H9 (cell line): Measurements from ENCODE around the gene ASXL3. TPM values are rescaled to one million over a fixed set of nuclear protein-coding genes. Genes with fewer than 3 reads are reported as not detected.

Experiments used
- DNase-seq: peaks from one replicate; pipeline ENCODE4 v3.0.0-alpha.2; 2017
- H2AFZ ChIP-seq: one replicate; pipeline ENCODE4 v1.6.1; 2013; ENCODE audit warnings: mild to moderate bottlenecking, low read length, control low read depth, moderate library complexity
- H2AK5ac ChIP-seq: 2 replicates; pipeline ENCODE4 v1.6.1; 2013; ENCODE audit warnings: low read length, control low read depth, mixed read lengths; ENCODE audit not compliant: insufficient read length
- H2BK120ac ChIP-seq: one replicate; pipeline ENCODE4 v1.6.1; 2013; ENCODE audit warnings: low read depth, mild to moderate bottlenecking, low read length, control low read depth, inconsistent platforms; ENCODE audit not compliant: poor library complexity, severe bottlenecking
- H2BK12ac ChIP-seq: 2 replicates; pipeline ENCODE4 v1.6.1; 2013; ENCODE audit warnings: low read length, control low read depth, mixed read lengths, low read depth; ENCODE audit not compliant: insufficient read length
- H2BK15ac ChIP-seq: 2 replicates; pipeline ENCODE4 v1.6.1; 2013; ENCODE audit warnings: low read depth, low read length, control low read depth
- H2BK20ac ChIP-seq: one replicate; pipeline ENCODE4 v1.6.1; 2013; ENCODE audit warnings: low read depth, mild to moderate bottlenecking, low read length, control low read depth, inconsistent platforms; ENCODE audit not compliant: poor library complexity, severe bottlenecking
- H2BK5ac ChIP-seq: 2 replicates; pipeline ENCODE4 v1.6.1; 2013; ENCODE audit warnings: low read length, control low read depth, mixed read lengths; ENCODE audit not compliant: insufficient read length
- H3K14ac ChIP-seq: 2 replicates; pipeline ENCODE4 v1.6.1; 2013; ENCODE audit warnings: low read length, control low read depth; ENCODE audit not compliant: insufficient read depth
- H3K18ac ChIP-seq: 2 replicates; pipeline ENCODE4 v1.6.1; 2013; ENCODE audit warnings: low read depth, mild to moderate bottlenecking, mixed read lengths, low read length, control low read depth; ENCODE audit not compliant: insufficient read length
- H3K23ac ChIP-seq: 2 replicates; pipeline ENCODE4 v1.6.1; 2013; ENCODE audit warnings: low read length, control low read depth, mixed read lengths, low read depth; ENCODE audit not compliant: insufficient read length
- H3K23me2 ChIP-seq: 2 replicates; pipeline ENCODE4 v1.6.1; 2013; ENCODE audit warnings: low read depth, mild to moderate bottlenecking, mixed read lengths, low read length, control low read depth; ENCODE audit not compliant: insufficient read length, poor library complexity, severe bottlenecking
- H3K27ac ChIP-seq: 2 replicates; pipeline ENCODE4 v1.5.1; 2013; ENCODE audit warnings: low read length, control low read depth, mixed read lengths, low read depth; ENCODE audit not compliant: insufficient read length
- H3K27me3 ChIP-seq: 2 replicates; pipeline ENCODE4 v1.6.1; 2013; ENCODE audit warnings: low read length, control low read depth, inconsistent platforms; ENCODE audit not compliant: insufficient read depth
- H3K4ac ChIP-seq: 2 replicates; pipeline ENCODE4 v1.6.1; 2013; ENCODE audit warnings: low read depth, mild to moderate bottlenecking, control low read depth, inconsistent platforms, low read length, moderate library complexity
- H3K4me1 ChIP-seq: 2 replicates; pipeline ENCODE4 v1.6.1; 2013; ENCODE audit warnings: low read length, control low read depth, inconsistent platforms; ENCODE audit not compliant: insufficient read depth
- H3K4me2 ChIP-seq: 2 replicates; pipeline ENCODE4 v1.6.1; 2013; ENCODE audit warnings: low read length, control low read depth, mixed read lengths; ENCODE audit not compliant: insufficient read length, insufficient read depth
- H3K56ac ChIP-seq: 2 replicates; pipeline ENCODE4 v1.6.1; 2013; ENCODE audit warnings: low read depth, mild to moderate bottlenecking, mixed read lengths, low read length, control low read depth; ENCODE audit not compliant: insufficient read length
- H3K79me1 ChIP-seq: 2 replicates; pipeline ENCODE4 v1.6.1; 2013; ENCODE audit warnings: low read depth, mild to moderate bottlenecking, moderate library complexity, low read length, control low read depth, inconsistent platforms; ENCODE audit not compliant: insufficient read depth, poor library complexity, severe bottlenecking
- H3K79me2 ChIP-seq: 2 replicates; pipeline ENCODE4 v1.6.1; 2013; ENCODE audit warnings: low read length, control low read depth, inconsistent platforms; ENCODE audit not compliant: insufficient read depth
- H3K9ac ChIP-seq: 2 replicates; pipeline ENCODE4 v1.6.1; 2013; ENCODE audit warnings: low read length, control low read depth, mixed read lengths; ENCODE audit not compliant: insufficient read length; ENCODE audit errors: extremely low read depth
- H3K9me3 ChIP-seq: one replicate; pipeline ENCODE4 v1.6.1; 2013; ENCODE audit warnings: low read depth, low read length, inconsistent platforms; ENCODE audit not compliant: control insufficient read depth
- H3T11ph ChIP-seq: one replicate; pipeline ENCODE4 v1.6.1; 2013; ENCODE audit warnings: mild to moderate bottlenecking, low read length, control low read depth, inconsistent platforms
- H4K20me1 ChIP-seq: one replicate; pipeline ENCODE4 v1.6.1; 2013; ENCODE audit not compliant: control insufficient read depth, insufficient read length, insufficient read depth
- H4K5ac ChIP-seq: 2 replicates; pipeline ENCODE4 v1.6.1; 2013; ENCODE audit warnings: low read depth, mild to moderate bottlenecking, mixed read lengths, low read length, control low read depth; ENCODE audit not compliant: insufficient read length
- H4K8ac ChIP-seq: replicated peaks from 2 replicates; pipeline ENCODE4 v1.6.1; 2013; ENCODE audit warnings: low read length, control low read depth, mixed read lengths, low read depth; ENCODE audit not compliant: insufficient read length
- H4K91ac ChIP-seq: 2 replicates; pipeline ENCODE4 v1.6.1; 2013; ENCODE audit warnings: low read depth, mild to moderate bottlenecking, moderate library complexity, mixed read lengths, low read length, control low read depth; ENCODE audit not compliant: insufficient read length
- H3K27ac Mint-ChIP-seq, 3 experiments: 2 replicates in 2 of 3; 3 replicates in 1 of 3; pipeline ENCODE4 v1.8.0; 2020 to 2021; ENCODE audit warnings: mixed read lengths in 3 of 3, mild to moderate bottlenecking in 1 of 3, moderate library complexity in 1 of 3
- H3K27me3 Mint-ChIP-seq: 2 replicates; pipeline ENCODE4 v1.8.0; 2021; ENCODE audit warnings: low read depth, mild to moderate bottlenecking, moderate library complexity, mixed read lengths
- H3K36me3 Mint-ChIP-seq, 3 experiments: 2 replicates in 2 of 3; 3 replicates in 1 of 3; pipeline ENCODE4 v1.8.0; 2020 to 2021; ENCODE audit warnings: low read depth in 3 of 3, mixed read lengths in 3 of 3; ENCODE audit not compliant: insufficient read depth in 1 of 3
- H3K4me1 Mint-ChIP-seq, 2 experiments: 2 replicates each; pipeline ENCODE4 v1.8.0; 2020; ENCODE audit warnings: mixed read lengths in 2 of 2
- H3K4me3 Mint-ChIP-seq, 2 experiments: 2 replicates in 1 of 2; 3 replicates in 1 of 2; pipeline ENCODE4 v1.8.0; 2020 to 2021; ENCODE audit warnings: mild to moderate bottlenecking in 2 of 2, mixed read lengths in 2 of 2, moderate library complexity in 1 of 2
- H3K9me3 Mint-ChIP-seq, 2 experiments: 2 replicates in 1 of 2; 3 replicates in 1 of 2; pipeline ENCODE4 v1.8.0; 2020; ENCODE audit warnings: mild to moderate bottlenecking in 2 of 2, mixed read lengths in 2 of 2, moderate library complexity in 1 of 2
- WGBS: extraction: QIAGEN DNeasy Blood & Tissue Kit; methylation state at CpG from one replicate; pipeline ENCODE4 v1.1.7; 2013; ENCODE audit warnings: missing lambda C conversion rate, low lambda C conversion rate, mixed read lengths; ENCODE audit not compliant: insufficient read length; ENCODE audit errors: extremely low coverage; 5-methylcytosine and 5-hydroxymethylcytosine counted together
- total RNA-seq: library from RNA; stranded (reverse); gene quantifications from 2 replicates; pipeline ENCODE4 v1.2.1, GENCODE V29; 2021
- TF ChIP-seq, protein P1 (sequence below): fragments of 200-600 bp; sonication (generic); conservative IDR thresholded peaks from 3 replicates; pipeline ENCODE4 v1.8.0; 2021; ENCODE audit warnings: antibody characterized with exemption, mild to moderate bottlenecking

ASXL3 gene
- total RNA-seq, 1 experiment from 2014 or later, result 0.35 TPM

GRCh38 chr18:33557706-33558105 lies 20.3 kb upstream of the ASXL3 start:
- Histone ChIP-seq H4K91ac (no peak overlapping the region), H3K23ac (no peak overlapping the region), H3K9ac (no peak overlapping the region), H4K5ac (no peak overlapping the region), H3K4me2 (no peak overlapping the region), H2BK15ac (no peak overlapping the region), H2BK120ac (no peak overlapping the region), H2BK20ac (no peak overlapping the region), H4K20me1 (no peaks in the 10 kb centered on the region), H3K27me3 (no peaks in the 10 kb centered on the region), H2BK5ac (no peak overlapping the region), H2AFZ (no peak overlapping the region), H3K18ac (no peak overlapping the region), H2AK5ac (no peak overlapping the region), H3K56ac (no peak overlapping the region), H2BK12ac (no peak overlapping the region), H3K4me1 (no peaks in the 10 kb centered on the region), H3K14ac (no peak overlapping the region), H3T11ph (no peak overlapping the region), H3K79me2 (no peaks in the 10 kb centered on the region), H3K4ac (no peak overlapping the region), H4K8ac (no peak overlapping the region), H3K9me3 (no peaks in the 10 kb centered on the region), H3K27ac (no peak overlapping the region), H3K79me1 (no peaks in the 10 kb centered on the region), H3K23me2 (no peaks in the 10 kb centered on the region)
- Mint-ChIP-seq H3K27ac (no peak overlapping the region), H3K9me3 (no peaks in the 10 kb centered on the region; a peak in 1 of 5 replicates), H3K36me3 (no peaks in the 10 kb centered on the region), H3K27me3 (no peaks in the 10 kb centered on the region), H3K4me3 (no peak overlapping the region), H3K4me1 (peaks cover 8 to 10% of the 10 kb centered on the region in 2 experiments)
- TF ChIP-seq, protein P1, sequence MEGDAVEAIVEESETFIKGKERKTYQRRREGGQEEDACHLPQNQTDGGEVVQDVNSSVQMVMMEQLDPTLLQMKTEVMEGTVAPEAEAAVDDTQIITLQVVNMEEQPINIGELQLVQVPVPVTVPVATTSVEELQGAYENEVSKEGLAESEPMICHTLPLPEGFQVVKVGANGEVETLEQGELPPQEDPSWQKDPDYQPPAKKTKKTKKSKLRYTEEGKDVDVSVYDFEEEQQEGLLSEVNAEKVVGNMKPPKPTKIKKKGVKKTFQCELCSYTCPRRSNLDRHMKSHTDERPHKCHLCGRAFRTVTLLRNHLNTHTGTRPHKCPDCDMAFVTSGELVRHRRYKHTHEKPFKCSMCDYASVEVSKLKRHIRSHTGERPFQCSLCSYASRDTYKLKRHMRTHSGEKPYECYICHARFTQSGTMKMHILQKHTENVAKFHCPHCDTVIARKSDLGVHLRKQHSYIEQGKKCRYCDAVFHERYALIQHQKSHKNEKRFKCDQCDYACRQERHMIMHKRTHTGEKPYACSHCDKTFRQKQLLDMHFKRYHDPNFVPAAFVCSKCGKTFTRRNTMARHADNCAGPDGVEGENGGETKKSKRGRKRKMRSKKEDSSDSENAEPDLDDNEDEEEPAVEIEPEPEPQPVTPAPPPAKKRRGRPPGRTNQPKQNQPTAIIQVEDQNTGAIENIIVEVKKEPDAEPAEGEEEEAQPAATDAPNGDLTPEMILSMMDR, result no peak
- DNase-seq, result no peak
- no CpG with 5 or more reads among the region's 3 CpGs for WGBS
